K562 (cell line): Measurements from ENCODE around the gene IKZF3. TPM values are rescaled to one million over a fixed set of nuclear protein-coding genes. Genes with fewer than 3 reads are reported as not detected.
A peak's percentile ranks its signal among the peaks of the same experiment; 100 is the strongest.

Experiments
- ATAC-seq: fragments of 200-7000 bp; cut with Tn5 transposase; 3 replicates; pipeline ENCODE4 v1.9.1; 2020; ENCODE audit warnings: moderate library complexity
- BruUV-seq: library from RNA; stranded (reverse); fragments of 400-500 nt; replicated peaks from 2 replicates; lab custom pipeline; 2021; lab: Mats Ljungman, UMichigan
- CTCF ChIA-PET: fragments of 300-600 bp; formaldehyde crosslinking; extraction: SDS; loops from one replicate; lab custom pipeline; 2021; ENCODE audit warnings: low intra/inter-chr PET ratio; lab: Yijun Ruan, JAX
- POLR2A ChIA-PET: fragments of 300-600, 350-650 bp; sonication (Branson Sonifier 250); formaldehyde crosslinking; extraction: SDS; loops from one replicate; lab custom pipeline; 2021; ENCODE audit warnings: antibody characterized with exemption, inconsistent platforms; lab: Yijun Ruan, JAX
- DNase-seq, 4 experiments: peaks; one replicate each; pipeline versions ENCODE4 v3.0.0 to v3.0.0-alpha.2; 2011 to 2018; ENCODE audit warnings: low spot score in 3 of 4, mixed read lengths in 3 of 4; ENCODE audit errors: extremely low read depth in 1 of 4
- FAIRE-seq: peaks from 2 replicates; lab custom pipeline; 2011; peaks lifted over from hg19 to GRCh38; lab: Jason Lieb, UNC
- H2AFZ ChIP-seq: 2 replicates; pipeline ENCODE4 v1.6.0; 2011; ENCODE audit warnings: low read depth, low read length, control low read depth, inconsistent platforms
- H3K27ac ChIP-seq: fragments of 200-600 bp; 3 replicates; pipeline ENCODE4 v1.8.0; 2011; ENCODE audit warnings: low read depth, mild to moderate bottlenecking, control low read depth, inconsistent platforms, low read length, moderate library complexity, mixed read lengths; ENCODE audit errors: extremely low read depth
- H3K27me3 ChIP-seq, 2 experiments: fragments of 300-600 bp in 1 of 2; 2 replicates in 1 of 2; 3 replicates in 1 of 2; pipeline versions ENCODE4 v1.6.0 to v1.8.0; 2011; ENCODE audit warnings: inconsistent platforms in 2 of 2, low read length in 2 of 2, mild to moderate bottlenecking in 1 of 2, mixed read lengths in 1 of 2, moderate library complexity in 1 of 2; ENCODE audit not compliant: control insufficient read depth in 2 of 2, insufficient read depth in 2 of 2
- H3K36me3 ChIP-seq: fragments of 300-600 bp; 3 replicates; pipeline ENCODE4 v1.8.0; 2011; ENCODE audit warnings: mild to moderate bottlenecking, low read length, inconsistent platforms; ENCODE audit not compliant: control insufficient read depth, insufficient read depth
- H3K4me1 ChIP-seq, 2 experiments: fragments of 200-600 bp in 1 of 2; replicated peaks in 1 of 2; 2 replicates in 1 of 2; 3 replicates in 1 of 2; pipeline versions ENCODE4 v1.5.1 to v1.8.0; 2011; ENCODE audit warnings: inconsistent platforms in 2 of 2, low read length in 2 of 2, mild to moderate bottlenecking in 1 of 2, mixed read lengths in 1 of 2, moderate library complexity in 1 of 2; ENCODE audit not compliant: control insufficient read depth in 2 of 2, insufficient read depth in 2 of 2
- H3K4me2 ChIP-seq: 2 replicates; pipeline ENCODE4 v1.6.1; 2011; ENCODE audit warnings: low read length, control low read depth, inconsistent platforms, mixed read lengths; ENCODE audit not compliant: insufficient read depth
- H3K4me3 ChIP-seq: fragments of 200-600 bp; sonication (generic), shearing (Covaris generic); 2 replicates; pipeline ENCODE4 v1.5.1; 2016; ENCODE audit warnings: control low read depth, inconsistent platforms
- H3K79me2 ChIP-seq: fragments of 200-600 bp; 3 replicates; pipeline ENCODE4 v1.8.0; 2011; ENCODE audit warnings: low read length, inconsistent platforms; ENCODE audit not compliant: control insufficient read depth, insufficient read depth
- H3K9ac ChIP-seq, 2 experiments: 2 replicates each; pipeline versions ENCODE4 v1.6.0 to v1.6.1; 2011; ENCODE audit warnings: low read depth in 2 of 2, low read length in 2 of 2, control low read depth in 1 of 2, inconsistent platforms in 1 of 2, mild to moderate bottlenecking in 1 of 2, mixed read lengths in 1 of 2; ENCODE audit not compliant: insufficient read depth in 1 of 2
- H3K9me1 ChIP-seq: one replicate; pipeline ENCODE4 v1.6.0; 2011; ENCODE audit warnings: inconsistent platforms, mild to moderate bottlenecking, low read length, moderate library complexity; ENCODE audit not compliant: control insufficient read depth, insufficient read depth
- H3K9me3 ChIP-seq: replicated peaks from 2 replicates; pipeline ENCODE4 v1.5.1; 2011; ENCODE audit warnings: low read depth, low read length, inconsistent platforms; ENCODE audit not compliant: control insufficient read depth, insufficient read depth
- H4K20me1 ChIP-seq: replicated peaks from 2 replicates; pipeline ENCODE4 v1.6.1; 2011; ENCODE audit warnings: low read length, inconsistent platforms, mixed read lengths; ENCODE audit not compliant: control insufficient read depth, insufficient read depth
- ELF1 ChIP-seq: fragments of 200-800 bp; sonication (Bioruptor generic); IDR thresholded peaks from 2 replicates; pipeline ENCODE4 v1.6.1; 2016; ENCODE audit warnings: missing genetic modification characterization, missing compliant biosample characterization
- ZNF121 ChIP-seq: sonication (generic); formaldehyde crosslinking; conservative IDR thresholded peaks from 2 replicates; pipeline ENCODE4 v1.8.0; 2022; ENCODE audit warnings: missing genetic modification reagents
- ZNF512 ChIP-seq: IDR thresholded peaks from 2 replicates; pipeline ENCODE4 v1.6.1; 2016; ENCODE audit warnings: missing genetic modification characterization, missing compliant biosample characterization
- WGBS: fragments of 100-300 bp; shearing (Covaris generic); methylation state at CpG from one replicate; pipeline ENCODE4 v1.1.6; 2016; ENCODE audit warnings: low coverage, mixed read lengths; ENCODE audit not compliant: insufficient coverage; ENCODE audit errors: missing lambda C conversion rate; 5-methylcytosine and 5-hydroxymethylcytosine counted together
- in situ Hi-C: fragments of 300-500 bp; cut with MboI; formaldehyde crosslinking; loops from 4 replicates; pipeline ENCODE4 v1.15.0; 2018; ENCODE audit warnings: inconsistent platforms, mixed read lengths
- intact Hi-C: fragments of 100-400 bp; cut with micrococcal nuclease; formaldehyde crosslinking; loops from 2 replicates; pipeline ENCODE4 v1.14.2; 2022
- polyA plus RNA-seq, 8 experiments: library from polyadenylated mRNA; depleted of rRNA in 4 of 8; stranded (reverse) in 5 of 8; unstranded in 3 of 8; fragments of >200 nt; fragmentation: Nextera tagmentation in 2 of 8; fragmentation: Illumina TruSeq in 1 of 8; extraction: Ambion mirVana in 2 of 8; extraction: Trizol in 1 of 8; gene quantifications; 2 replicates each; pipeline versions ENCODE4 v1.2.1 to v1.2.3, GENCODE V29; 2011 to 2014; ENCODE audit warnings: inconsistent platforms in 1 of 8, missing spikeins in 1 of 8
- total RNA-seq, 7 experiments: library from RNA; depleted of rRNA in 6 of 7; stranded (reverse); fragments of >200 nt in 6 of 7; fragmentation: Illumina TruSeq in 2 of 7; extraction: Trizol in 2 of 7; gene quantifications; 2 replicates each; pipeline versions ENCODE4 v1.2.1 to v1.2.3, GENCODE V29; 2011 to 2021; ENCODE audit warnings: low replicate concordance in 1 of 7

IKZF3 gene
- total and polyA plus RNA-seq, 9 of the 15 experiments (the other 6 are each of a cell fraction or from before 2014, with no cell fraction given) = 0.06 to 1.6 (median 0.62) TPM

DNA sequence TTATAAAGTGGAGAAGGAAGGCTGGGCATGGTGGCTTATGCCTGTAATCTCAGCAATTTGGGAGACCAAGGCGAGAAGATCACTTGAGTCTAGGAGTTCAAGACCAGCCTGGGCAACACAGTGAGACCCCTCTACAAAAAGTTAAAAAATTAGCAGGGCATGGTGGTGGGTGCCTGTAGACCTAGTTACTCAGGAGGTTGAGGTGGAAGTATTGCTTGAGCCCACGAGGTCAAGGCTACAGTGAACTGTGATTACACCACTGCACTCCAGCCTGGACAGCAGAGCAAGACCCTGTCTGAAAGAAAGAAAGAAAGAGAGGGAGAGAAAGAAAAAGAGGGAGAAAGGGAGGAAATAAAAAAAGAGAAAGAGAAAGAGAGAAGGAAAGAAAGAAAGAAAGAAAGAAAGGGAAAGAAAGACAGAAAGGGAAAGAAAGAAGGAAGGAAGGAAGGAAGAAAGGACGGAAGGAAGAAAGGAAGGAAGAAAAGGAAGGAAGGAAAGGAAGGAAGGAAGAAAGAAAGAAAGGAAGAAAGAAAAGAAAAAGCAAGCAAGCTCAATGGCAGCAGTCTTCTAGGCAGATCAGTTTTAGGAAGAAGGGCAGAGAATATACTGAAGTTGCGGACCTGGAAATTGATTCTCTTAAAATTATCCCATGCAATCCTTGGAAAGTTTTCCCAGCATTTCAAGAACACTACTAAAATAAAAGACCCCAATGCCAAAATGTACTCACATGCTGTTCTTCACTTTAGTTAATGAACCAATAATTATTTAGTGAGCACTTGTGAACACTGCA, 53.0 kb downstream of the IKZF3 start:
- ATAC-seq (no peak), DNase-seq (no peak), FAIRE-seq (no peak)
- Histone ChIP-seq H3K9me3 (no peaks in the 10 kb centered on the region), H3K27me3 (peaks cover 10 to 12% of the 10 kb centered on the region in 2 experiments; a peak in 2 of 5 replicates), H3K4me3 (no peak overlapping the region), H3K4me1 (no peaks in the 10 kb centered on the region), H3K36me3 (no peaks in the 10 kb centered on the region), H3K9ac (no peak overlapping the region), H3K27ac (no peak overlapping the region), H3K4me2 (no peak overlapping the region), H3K79me2 (no peaks in the 10 kb centered on the region), H3K9me1 (no peaks in the 10 kb centered on the region), H2AFZ (no peak overlapping the region), H4K20me1 (no peaks in the 10 kb centered on the region)
- 2% methylated on average over 4 of the region's 4 CpGs for WGBS
- ChIA-PET CTCF (no interaction called here), POLR2A (no interaction called here)
- no TSS peak for BruUV-seq
- intact Hi-C loops (no loop called here), in situ Hi-C loops (no loop called here)
- no peak for TF ChIP-seq ELF1 (tag)
- TF ChIP-seq ZNF121 (CRISPR knock-in tag) = peak; percentile 38; the same call in 1 of the 2 replicates
- peak; percentile 87 for TF ChIP-seq ZNF512 (tag)
